DOHH2 (cell line): ENCODE results near the gene PSMD14.

Experiments used
- CTCF ChIP-seq: fragments of 200-600 bp; sonication (generic); IDR thresholded peaks from one replicate; pipeline ENCODE4 v1.5.1; 2014; ENCODE audit warnings: antibody characterized with exemption, mild to moderate bottlenecking, low read depth, low read length; ENCODE audit not compliant: poor library complexity, severe bottlenecking
- EZH2phosphoT487 ChIP-seq: fragments of 200-600 bp; sonication (generic); IDR thresholded peaks from 2 replicates; pipeline ENCODE4 v1.6.1; 2017; ENCODE audit warnings: borderline replicate concordance, mild to moderate bottlenecking, antibody characterized with exemption, low read length, moderate library complexity, mixed read lengths

GRCh38 chr2:161445097-161445496 lies 136.9 kb downstream of the PSMD14 start:
- TF ChIP-seq CTCF (no peak), EZH2phosphoT487 (no peak)
